Stimulated activated naive CD8-positive, alpha-beta T cell treated with anti-CD3 and anti-CD28 coated beads, Interleukin-15, Interleukin-2, amounts not matched to agents 100 ng/mL and 50 ng/mL, for 24 hours (primary cell): ENCODE measurements around the gene KRTAP5-7.

Source experiments
- H3K27ac Mint-ChIP-seq: one replicate; pipeline ENCODE4 v1.8.0; 2021; ENCODE audit warnings: mild to moderate bottlenecking, mixed read lengths
- H3K27me3 Mint-ChIP-seq: one replicate; pipeline ENCODE4 v1.8.0; 2021; ENCODE audit warnings: mixed read lengths
- H3K36me3 Mint-ChIP-seq: one replicate; pipeline ENCODE4 v1.8.0; 2021; ENCODE audit warnings: low read depth, mixed read lengths
- H3K4me1 Mint-ChIP-seq: one replicate; pipeline ENCODE4 v1.8.0; 2021; ENCODE audit warnings: low read depth, mixed read lengths
- H3K4me3 Mint-ChIP-seq: one replicate; pipeline ENCODE4 v1.8.0; 2021; ENCODE audit warnings: mild to moderate bottlenecking, mixed read lengths
- H3K9me3 Mint-ChIP-seq: one replicate; pipeline ENCODE4 v1.8.0; 2021; ENCODE audit warnings: mixed read lengths

KRTAP5-7 gene

GRCh38 chr11:71490044-71490730, 36.9 kb upstream of the KRTAP5-7 start:
- Mint-ChIP-seq H3K27ac (peak overlapping the region; percentile 94), H3K36me3 (peaks cover 78% of the 10 kb centered on the region), H3K27me3 (no peaks in the 10 kb centered on the region)

GRCh38 chr11:71490731-71491390, 36.2 kb upstream of the KRTAP5-7 start:
- H3K27me3 Mint-ChIP-seq: no peaks in the 10 kb centered on the region
- H3K27ac Mint-ChIP-seq: no peak overlapping the region
- H3K4me3 Mint-ChIP-seq: no peak overlapping the region
- H3K36me3 Mint-ChIP-seq: peaks cover 77% of the 10 kb centered on the region
- peaks cover 21% of the 10 kb centered on the region for H3K4me1 Mint-ChIP-seq
- H3K9me3 Mint-ChIP-seq: no peaks in the 10 kb centered on the region

More at GRCh38 chr11:71490044-71490730, 36.9 kb upstream of the KRTAP5-7 start:
- H3K4me3 Mint-ChIP-seq: no peak overlapping the region
- H3K4me1 Mint-ChIP-seq: peaks cover 21% of the 10 kb centered on the region
- H3K9me3 Mint-ChIP-seq: no peaks in the 10 kb centered on the region

DNA sequence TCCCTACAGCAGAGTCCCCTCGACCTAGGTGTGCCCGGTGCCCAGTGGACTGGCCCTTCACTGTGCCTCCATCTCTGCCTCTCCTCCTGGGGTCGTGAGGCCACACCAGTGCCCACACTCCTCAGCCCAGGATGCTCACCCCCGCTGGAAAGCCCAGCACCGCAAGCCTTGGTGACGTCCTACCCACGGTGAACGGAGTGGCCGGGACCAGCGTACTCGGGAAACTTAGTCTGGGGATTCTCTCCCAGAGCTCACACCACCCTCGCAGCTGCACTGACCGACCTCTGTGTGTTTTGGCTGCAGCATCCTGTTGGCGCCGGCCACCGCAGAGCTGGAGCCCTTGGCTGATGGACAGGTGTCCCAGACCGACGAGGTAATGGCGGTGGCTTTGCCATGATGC, 35.5 kb upstream of the KRTAP5-7 start:
- H3K4me1 Mint-ChIP-seq: peaks cover 21% of the 10 kb centered on the region
- H3K9me3 Mint-ChIP-seq: no peaks in the 10 kb centered on the region
- H3K27ac Mint-ChIP-seq: no peak overlapping the region
- H3K36me3 Mint-ChIP-seq: peaks cover 77% of the 10 kb centered on the region
- H3K27me3 Mint-ChIP-seq: no peaks in the 10 kb centered on the region
- no peak overlapping the region for H3K4me3 Mint-ChIP-seq

DNA sequence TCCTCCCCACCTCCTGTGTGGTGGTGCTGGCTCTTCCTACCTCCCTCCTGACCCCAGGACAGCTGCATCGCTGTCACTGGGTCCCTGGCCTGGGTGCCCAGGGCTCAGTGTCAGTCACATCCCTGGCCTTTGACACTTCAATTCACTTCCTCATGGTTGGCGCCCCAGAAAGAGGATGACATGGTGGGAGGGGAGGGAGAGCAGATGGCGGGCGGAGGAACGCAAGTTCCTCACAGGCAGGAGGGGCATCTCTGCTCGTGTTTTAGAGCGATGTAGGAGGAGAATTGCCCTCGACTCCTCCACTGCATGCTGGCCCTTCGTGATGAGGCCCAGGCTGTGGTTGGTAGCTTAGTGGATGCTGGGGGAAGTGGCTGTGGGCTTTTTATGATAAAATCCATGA, 35.1 kb upstream of the KRTAP5-7 start:
- no peaks in the 10 kb centered on the region for H3K9me3 Mint-ChIP-seq
- H3K36me3 Mint-ChIP-seq: peaks cover 77% of the 10 kb centered on the region
- H3K27ac Mint-ChIP-seq: no peak overlapping the region
- no peak overlapping the region for H3K4me3 Mint-ChIP-seq
- H3K4me1 Mint-ChIP-seq: peaks cover 21% of the 10 kb centered on the region
- no peaks in the 10 kb centered on the region for H3K27me3 Mint-ChIP-seq

GRCh38 chr11:71495286-71496230, 31.5 kb upstream of the KRTAP5-7 start:
- Mint-ChIP-seq H3K27ac (peak overlapping the region; percentile 37), H3K4me1 (peaks cover 4% of the 10 kb centered on the region), H3K4me3 (no peak overlapping the region), H3K36me3 (peaks cover 87% of the 10 kb centered on the region), H3K27me3 (no peaks in the 10 kb centered on the region), H3K9me3 (no peaks in the 10 kb centered on the region)

GRCh38 chr11:71496421-71496820, 30.6 kb upstream of the KRTAP5-7 start:
- no peak overlapping the region for H3K27ac Mint-ChIP-seq
- H3K4me3 Mint-ChIP-seq: no peak overlapping the region
- peaks cover 86% of the 10 kb centered on the region for H3K36me3 Mint-ChIP-seq
- H3K4me1 Mint-ChIP-seq: peaks cover 4% of the 10 kb centered on the region
- no peaks in the 10 kb centered on the region for H3K27me3 Mint-ChIP-seq
- no peaks in the 10 kb centered on the region for H3K9me3 Mint-ChIP-seq

DNA sequence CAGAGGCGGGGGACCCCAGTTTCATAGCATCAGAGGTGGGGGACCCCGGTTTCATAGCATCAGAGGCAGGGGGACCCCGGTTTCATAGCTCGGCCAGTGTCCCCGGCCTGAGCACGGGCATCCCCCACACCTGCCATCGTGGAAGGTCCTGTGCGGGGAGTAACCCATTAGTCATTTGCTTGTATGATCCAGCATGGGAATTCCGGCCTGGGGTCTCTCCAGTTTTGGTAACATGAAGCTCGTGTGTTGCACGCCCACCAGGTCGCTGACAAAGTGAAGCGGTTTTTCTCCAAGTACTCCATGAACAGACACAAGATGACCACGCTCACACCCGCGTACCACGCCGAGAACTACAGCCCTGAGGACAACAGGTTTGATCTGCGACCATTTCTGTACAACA, 29.0 kb upstream of the KRTAP5-7 start:
- Mint-ChIP-seq H3K4me1 (peaks cover 4% of the 10 kb centered on the region), H3K27me3 (no peaks in the 10 kb centered on the region), H3K27ac (no peak overlapping the region), H3K36me3 (peaks cover 72% of the 10 kb centered on the region), H3K9me3 (no peaks in the 10 kb centered on the region), H3K4me3 (no peak overlapping the region)

DNA sequence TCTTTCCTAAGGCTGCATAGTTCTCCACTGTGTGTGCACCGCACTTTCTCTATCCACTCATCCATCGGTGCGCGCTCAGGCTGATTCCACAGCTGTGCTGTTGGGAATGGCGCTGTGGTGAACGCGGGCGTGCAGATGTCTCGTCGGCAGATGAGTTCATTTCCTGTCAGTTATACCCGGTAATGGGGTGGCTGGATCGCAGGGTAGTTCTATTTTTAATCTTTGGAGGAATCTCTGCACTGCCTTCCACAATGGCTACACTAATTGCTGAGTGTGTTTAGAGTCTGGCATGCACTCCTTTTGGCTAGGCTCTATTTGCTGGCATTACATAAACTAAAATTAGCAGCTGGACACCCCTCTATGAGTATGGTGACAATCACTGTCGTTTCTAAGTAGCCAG, 27.9 kb upstream of the KRTAP5-7 start:
- peaks cover 4% of the 10 kb centered on the region for H3K4me1 Mint-ChIP-seq
- no peak overlapping the region for H3K27ac Mint-ChIP-seq
- no peaks in the 10 kb centered on the region for H3K9me3 Mint-ChIP-seq
- no peak overlapping the region for H3K4me3 Mint-ChIP-seq
- H3K27me3 Mint-ChIP-seq: no peaks in the 10 kb centered on the region
- H3K36me3 Mint-ChIP-seq: peaks cover 64% of the 10 kb centered on the region

DNA sequence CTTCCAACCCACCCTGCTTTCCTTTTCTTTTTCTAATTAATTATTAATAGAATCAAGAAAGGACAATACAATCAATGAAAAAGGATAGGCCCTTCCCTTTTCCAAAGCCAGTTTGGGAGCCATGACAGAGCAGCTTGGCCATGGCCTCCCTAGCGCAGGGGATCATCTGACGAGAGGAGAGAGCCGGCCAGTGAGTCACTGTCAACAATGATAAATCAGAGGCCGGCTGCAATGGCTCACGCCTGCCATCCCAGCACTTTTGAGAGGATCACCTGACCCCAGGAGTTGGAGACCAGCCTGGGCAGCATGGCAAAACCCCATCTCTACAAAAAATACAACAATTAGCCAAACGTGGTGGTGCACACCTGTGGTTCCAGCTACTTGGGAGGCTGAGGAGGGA, 27.5 kb upstream of the KRTAP5-7 start:
- H3K4me3 Mint-ChIP-seq: no peak overlapping the region
- H3K27ac Mint-ChIP-seq: no peak overlapping the region
- peaks cover 62% of the 10 kb centered on the region for H3K36me3 Mint-ChIP-seq
- no peaks in the 10 kb centered on the region for H3K27me3 Mint-ChIP-seq
- peaks cover 1% of the 10 kb centered on the region for H3K9me3 Mint-ChIP-seq
- peaks cover 4% of the 10 kb centered on the region for H3K4me1 Mint-ChIP-seq

- Mint-ChIP-seq H3K27me3 (no peaks in the 10 kb centered on the region), H3K36me3 (peaks cover 62% of the 10 kb centered on the region), H3K27ac (no peak overlapping the region), H3K4me3 (no peak overlapping the region), H3K4me1 (peaks cover 4% of the 10 kb centered on the region), H3K9me3 (peaks cover 3% of the 10 kb centered on the region)
Measured at GRCh38 chr11:71500601-71501021, 26.5 kb upstream of the KRTAP5-7 start.

GRCh38 chr11:71501071-71501985, 25.7 kb upstream of the KRTAP5-7 start:
- H3K36me3 Mint-ChIP-seq: peaks cover 59% of the 10 kb centered on the region
- H3K27ac Mint-ChIP-seq: no peak overlapping the region
- peaks cover 4% of the 10 kb centered on the region for H3K4me1 Mint-ChIP-seq
- peaks cover 3% of the 10 kb centered on the region for H3K9me3 Mint-ChIP-seq
- H3K27me3 Mint-ChIP-seq: no peaks in the 10 kb centered on the region
- H3K4me3 Mint-ChIP-seq: no peak overlapping the region

DNA sequence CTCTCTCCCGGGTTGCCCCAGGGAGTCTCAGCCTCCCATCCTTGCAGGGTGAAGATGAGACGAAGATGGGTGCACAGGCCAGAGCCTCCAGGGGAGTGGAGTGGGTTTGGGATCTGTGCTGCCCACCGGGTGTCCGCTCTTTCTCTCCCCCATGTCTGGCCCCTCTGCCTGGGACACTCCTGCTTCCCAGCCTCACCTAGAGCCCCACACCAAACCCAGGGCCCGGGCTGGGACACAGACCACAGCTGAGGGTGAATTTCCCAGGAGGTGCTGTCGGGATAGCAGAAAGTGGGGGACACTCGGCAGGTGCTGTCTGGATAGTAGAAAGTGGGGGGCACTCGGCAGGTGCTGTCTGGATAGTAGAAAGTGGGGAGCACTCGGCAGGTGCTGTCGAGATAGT, 25.0 kb upstream of the KRTAP5-7 start:
- Mint-ChIP-seq H3K9me3 (peaks cover 8% of the 10 kb centered on the region), H3K4me1 (peaks cover 4% of the 10 kb centered on the region), H3K36me3 (peaks cover 58% of the 10 kb centered on the region), H3K27me3 (no peaks in the 10 kb centered on the region), H3K4me3 (no peak overlapping the region), H3K27ac (no peak overlapping the region)

- peaks cover 52% of the 10 kb centered on the region for H3K36me3 Mint-ChIP-seq
- no peak overlapping the region for H3K27ac Mint-ChIP-seq
- no peak overlapping the region for H3K4me3 Mint-ChIP-seq
- H3K4me1 Mint-ChIP-seq: peaks cover 4% of the 10 kb centered on the region
- H3K9me3 Mint-ChIP-seq: peaks cover 11% of the 10 kb centered on the region
- no peaks in the 10 kb centered on the region for H3K27me3 Mint-ChIP-seq
Measured at GRCh38 chr11:71502871-71503435, 24.1 kb upstream of the KRTAP5-7 start.

GRCh38 chr11:71504531-71504930, 22.5 kb upstream of the KRTAP5-7 start:
- H3K9me3 Mint-ChIP-seq: peaks cover 23% of the 10 kb centered on the region
- no peaks in the 10 kb centered on the region for H3K4me1 Mint-ChIP-seq
- H3K27me3 Mint-ChIP-seq: no peaks in the 10 kb centered on the region
- peaks cover 44% of the 10 kb centered on the region for H3K36me3 Mint-ChIP-seq
- no peak overlapping the region for H3K27ac Mint-ChIP-seq
- no peak overlapping the region for H3K4me3 Mint-ChIP-seq
